CD4-positive, alpha-beta T cell treated with Interleukin-12 subunit alpha and Interleukin-12 subunit beta, for 1 hour (primary cell): Measurements from ENCODE around the gene EXOC4.

Experiments
- DNase-seq: peaks from one replicate; pipeline ENCODE4 v3.0.0-alpha.2; 2020

Gene EXOC4

DNA sequence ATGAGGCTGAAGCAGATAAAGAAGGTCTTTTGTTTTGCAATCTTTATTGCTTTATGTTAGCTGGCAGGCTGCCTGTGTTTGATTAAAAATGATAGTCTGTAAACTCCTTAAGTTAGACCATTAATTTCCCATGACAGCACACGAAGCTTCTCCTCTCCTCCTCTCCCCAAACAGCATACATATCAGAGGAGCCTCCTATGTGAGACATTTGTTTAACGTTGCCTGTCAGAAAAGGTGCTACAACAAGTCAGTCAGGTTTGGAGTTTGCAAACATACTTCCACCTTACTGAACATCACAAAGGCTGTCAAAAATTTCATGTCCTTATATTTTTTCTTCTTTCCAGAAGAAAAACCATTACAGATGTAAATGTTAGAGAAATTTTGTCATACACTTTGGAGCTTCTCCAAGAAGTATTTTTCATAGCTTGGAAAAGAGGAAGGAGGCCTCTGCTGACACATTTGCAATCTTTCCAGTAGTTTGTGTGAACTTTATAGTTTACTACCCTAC, 393.1 kb downstream of the EXOC4 start:
- no peak for DNase-seq

DNA sequence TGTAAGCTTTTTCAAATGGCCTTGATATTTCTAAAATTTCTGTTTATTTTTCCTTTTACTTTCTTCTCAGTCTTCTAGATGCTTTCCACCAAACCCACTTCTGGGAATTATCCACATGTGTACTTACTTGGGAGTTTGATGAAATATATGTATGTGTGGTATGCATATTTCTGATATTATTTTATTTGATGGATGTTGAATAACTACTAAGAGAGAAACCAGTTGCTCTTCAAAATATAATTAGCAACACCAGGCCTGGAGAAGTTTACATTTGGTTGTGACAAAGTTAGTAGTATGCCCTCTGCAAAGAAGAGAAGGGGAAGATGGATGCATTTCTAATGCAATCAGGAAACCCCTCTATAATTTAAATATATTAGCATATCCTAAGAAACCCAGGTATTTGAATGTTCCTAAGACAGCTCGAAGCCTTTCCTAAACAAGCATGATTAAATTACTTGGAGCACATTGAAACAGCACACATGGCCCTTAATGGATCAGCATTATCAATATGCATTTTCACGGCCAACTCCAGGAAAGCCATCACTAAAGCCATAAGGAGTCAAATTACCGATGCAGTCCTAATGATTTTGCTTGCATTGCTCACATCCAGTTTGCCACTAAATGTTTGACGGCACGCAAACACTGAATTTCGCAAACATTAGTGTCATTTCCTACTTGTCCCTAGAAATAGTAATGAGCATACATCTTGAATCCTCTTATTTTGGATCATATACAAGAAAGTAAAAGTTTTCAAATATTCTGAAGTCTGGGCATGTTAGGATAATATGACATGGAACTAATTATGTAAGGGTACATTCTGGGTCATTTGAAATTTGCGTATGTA, 393.8 kb downstream of the EXOC4 start:
- DNase-seq, result no peak

DNA sequence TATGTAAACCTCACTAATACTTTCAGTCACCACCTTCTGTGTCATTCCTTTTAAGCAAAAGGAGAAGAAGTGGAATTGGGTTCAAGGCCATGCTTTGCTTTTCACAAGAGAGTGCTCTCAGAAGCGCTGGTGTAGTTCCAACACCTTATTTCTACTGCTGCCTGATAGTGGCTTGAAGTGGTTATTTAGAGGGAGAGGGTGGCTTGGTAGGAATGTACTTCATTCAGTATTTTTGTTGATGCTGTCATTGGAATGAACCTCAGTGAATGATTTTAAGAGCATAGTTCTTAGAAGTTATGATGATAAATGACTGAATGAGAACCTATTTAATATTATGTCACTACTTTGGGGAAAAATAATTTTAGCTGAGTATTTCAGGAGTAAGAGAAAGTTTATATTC, 396.7 kb downstream of the EXOC4 start:
- no peak for DNase-seq

DNA sequence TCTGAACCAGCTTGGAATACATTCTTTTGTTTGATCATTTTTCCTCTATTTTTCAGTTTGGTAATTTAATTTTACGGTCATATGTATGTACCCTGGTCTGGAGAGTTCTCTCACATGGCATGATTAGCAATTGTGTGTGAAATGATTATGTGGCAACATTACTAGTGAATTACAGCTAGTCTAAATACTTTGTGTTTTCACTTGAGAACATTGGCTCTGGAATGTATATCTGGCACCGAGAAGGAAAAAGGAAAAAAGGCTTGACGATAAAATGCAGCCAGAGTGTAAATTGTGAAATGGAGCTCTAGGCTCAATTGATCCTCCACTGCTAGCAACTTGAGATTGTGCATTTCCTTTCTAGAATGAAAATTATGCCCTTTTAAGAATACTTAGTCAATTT, 397.2 kb downstream of the EXOC4 start:
- no peak for DNase-seq

GRCh38 chr7:133650487-133651300, 397.8 kb downstream of the EXOC4 start:
- no peak for DNase-seq

DNA sequence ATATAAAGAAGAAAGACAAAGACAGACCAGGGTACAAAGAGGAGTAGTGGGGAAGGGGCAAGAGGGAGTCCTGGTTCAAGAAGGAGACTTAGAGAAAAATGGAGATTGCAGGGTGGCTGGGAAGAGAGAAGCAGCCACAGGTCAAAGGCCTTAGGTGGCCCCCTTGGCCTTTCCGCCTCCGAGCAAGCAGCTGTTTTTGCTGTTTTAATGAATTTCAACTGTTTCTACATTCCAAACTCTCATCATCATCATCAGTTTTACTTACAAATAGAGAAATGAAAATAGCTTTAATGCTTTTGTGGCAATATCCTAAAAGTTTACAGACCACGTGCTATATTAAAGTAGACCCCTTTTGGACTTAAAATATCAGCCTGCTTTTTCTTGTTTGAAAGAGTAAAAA, 399.7 kb downstream of the EXOC4 start:
- DNase-seq, result no peak

DNA sequence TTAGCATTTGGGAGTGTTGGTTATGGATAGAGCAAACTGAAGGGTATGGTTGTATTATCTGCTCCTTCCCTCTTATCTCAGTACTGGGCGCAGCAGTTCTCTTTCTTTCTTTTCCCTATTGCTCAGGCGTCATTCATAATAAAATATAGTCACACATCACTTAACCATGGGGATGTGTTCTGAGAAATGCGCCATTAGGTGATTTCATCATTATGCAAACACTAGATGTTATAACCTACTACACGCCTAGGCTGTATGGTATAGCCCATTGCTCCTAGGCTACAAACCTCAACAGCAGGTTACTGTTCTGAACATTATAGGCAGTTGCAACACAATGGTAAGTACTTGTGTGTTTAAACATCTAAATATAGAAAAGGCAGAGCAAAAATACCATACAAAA, 401.7 kb downstream of the EXOC4 start:
- DNase-seq, result no peak

GRCh38 chr7:133662276-133662675, 409.4 kb downstream of the EXOC4 start:
- DNase-seq, result no peak

- no peak for DNase-seq
Measured at GRCh38 chr7:133662830-133663229, 410.0 kb downstream of the EXOC4 start.

GRCh38 chr7:133664528-133664927, 411.6 kb downstream of the EXOC4 start:
- no peak for DNase-seq

DNA sequence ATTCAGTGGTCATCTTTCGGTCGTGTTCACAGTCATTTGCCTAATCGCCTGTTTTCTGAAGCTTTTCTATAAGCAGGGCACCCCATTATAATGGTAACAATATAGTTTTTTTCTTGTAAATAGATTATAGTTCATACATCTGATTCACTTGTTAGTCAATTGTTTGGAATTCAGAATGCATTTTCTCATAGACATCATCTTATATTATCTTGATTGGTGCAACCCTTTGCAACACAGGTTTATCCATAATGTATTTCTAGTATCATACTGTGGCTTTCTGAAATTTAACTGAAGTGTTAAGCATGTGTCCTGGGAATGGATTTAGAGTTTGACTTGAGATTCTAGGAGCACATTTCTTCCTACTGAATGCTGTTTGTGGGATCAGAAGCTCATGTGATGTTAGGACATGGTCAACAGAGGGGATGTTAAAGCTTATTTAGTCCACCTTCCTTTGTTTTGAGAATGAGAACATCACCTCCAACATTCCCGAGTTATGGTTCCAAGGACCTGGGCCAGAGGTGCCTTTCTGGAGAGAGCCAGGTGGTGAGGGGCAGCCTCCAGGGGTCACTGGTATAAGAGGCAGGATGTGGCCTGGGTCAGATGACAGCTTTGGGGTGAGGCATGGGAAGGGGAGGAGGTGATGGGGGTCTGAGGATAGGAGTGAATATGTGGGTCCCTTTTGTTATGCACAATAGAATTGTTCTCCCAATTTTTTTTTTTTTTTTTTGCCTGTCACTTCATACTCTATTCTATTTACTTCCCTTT, 415.6 kb downstream of the EXOC4 start:
- DNase-seq, result no peak

- DNase-seq, result no peak
Measured at GRCh38 chr7:133669061-133669455, 416.2 kb downstream of the EXOC4 start.

- no peak for DNase-seq
Measured at GRCh38 chr7:133670250-133670649, 417.4 kb downstream of the EXOC4 start.

GRCh38 chr7:133672866-133673265, 420.0 kb downstream of the EXOC4 start:
- no peak for DNase-seq

GRCh38 chr7:133674079-133674763, 421.3 kb downstream of the EXOC4 start:
- no peak for DNase-seq

- no peak for DNase-seq
Measured at GRCh38 chr7:133675510-133676218, 422.8 kb downstream of the EXOC4 start.

DNA sequence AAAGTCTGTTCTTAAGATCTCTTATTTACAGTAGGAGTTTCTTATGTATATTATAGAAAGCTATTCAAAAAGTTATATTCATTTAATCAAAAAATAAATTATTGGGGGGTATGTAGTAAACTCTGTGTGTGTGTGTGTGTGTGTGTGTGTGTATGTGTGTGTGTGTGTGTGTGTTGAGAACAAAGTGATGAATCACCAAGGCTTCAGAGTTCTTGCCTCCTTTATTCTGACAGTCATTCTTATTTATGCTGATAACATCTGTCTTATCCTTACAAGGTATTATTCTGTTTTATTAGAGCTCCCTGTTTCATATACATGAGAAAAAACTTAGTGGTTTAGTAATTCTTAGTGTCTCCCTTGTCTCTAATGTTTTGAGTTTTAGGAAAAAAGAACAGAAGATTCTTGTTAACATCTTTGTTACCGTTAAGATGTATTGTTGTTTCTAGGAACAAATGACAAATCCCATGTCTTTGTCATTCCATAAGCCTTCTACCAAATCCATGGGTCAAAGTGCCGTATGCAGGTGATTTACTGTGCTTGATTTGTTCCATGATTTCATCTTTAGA, 424.0 kb downstream of the EXOC4 start:
- DNase-seq, result no peak

- no peak for DNase-seq
Measured at GRCh38 chr7:133678137-133678814, 425.4 kb downstream of the EXOC4 start.

DNA sequence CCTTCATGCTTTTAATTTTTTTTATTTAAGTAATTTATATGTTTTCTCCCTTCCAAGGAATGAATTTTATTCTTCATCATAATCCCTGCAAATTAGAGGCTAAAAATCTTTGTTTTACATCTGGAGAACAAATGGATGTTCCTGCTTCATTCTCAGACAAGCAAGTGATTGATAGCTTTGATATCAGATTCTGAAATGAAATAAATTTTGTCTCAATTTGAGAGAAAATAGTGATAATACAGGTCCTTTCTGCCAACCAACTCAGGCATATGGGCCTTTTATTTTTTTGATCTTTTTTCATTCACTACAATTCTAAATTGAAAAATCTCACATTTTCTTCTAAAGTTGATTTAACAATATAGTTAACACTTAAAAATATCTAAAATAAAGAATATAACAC, 427.1 kb downstream of the EXOC4 start:
- DNase-seq, result no peak

- DNase-seq, result no peak
Measured at GRCh38 chr7:133681529-133681928, 428.7 kb downstream of the EXOC4 start.
